Tibial nerve (tissue), 4 donors: ENCODE measurements around the gene NCAPD3. TPM values are rescaled to one million over a fixed set of nuclear protein-coding genes. Genes with fewer than 3 reads are reported as not detected.

Experiments
- DNase-seq, 2 donors: peaks; one replicate each; pipeline ENCODE4 v3.0.0-alpha.2; 2019; ENCODE audit warnings: low spot score in 2 of 2
- H3K27ac ChIP-seq, 4 donors: fragments of 200-600 bp; sonication (generic) in 3 of 4; one replicate each; pipeline ENCODE4 v1.5.1; 2017 to 2019; ENCODE audit warnings: mild to moderate bottlenecking in 1 of 4
- H3K27me3 ChIP-seq, 2 donors: fragments of 200-600 bp; sonication (generic) in 1 of 2; one replicate each; pipeline versions ENCODE4 v1.5.1 to v1.6.0; 2017 to 2019
- H3K36me3 ChIP-seq, 3 donors: fragments of 200-600 bp; sonication (generic); one replicate each; pipeline ENCODE4 v1.5.1; 2018 to 2019
- H3K4me1 ChIP-seq, 4 donors: fragments of 200-600 bp; sonication (generic) in 3 of 4; one replicate each; pipeline ENCODE4 v1.5.1; 2017 to 2019
- H3K4me3 ChIP-seq, 4 donors: fragments of 200-600 bp; sonication (generic) in 3 of 4; one replicate each; pipeline ENCODE4 v1.5.1; 2017 to 2019; ENCODE audit warnings: mild to moderate bottlenecking in 1 of 4, moderate library complexity in 1 of 4
- H3K9me3 ChIP-seq, 4 donors: fragments of 200-600 bp; sonication (generic) in 3 of 4; one replicate each; pipeline ENCODE4 v1.5.1; 2017 to 2019
- CTCF ChIP-seq, 5 experiments: fragments of 200-600 bp in 3 of 5; fragments of 450-650 bp in 2 of 5; sonication (generic) in 3 of 5; IDR thresholded peaks; one replicate each; pipeline ENCODE4 v1.5.1; 2016 to 2019; ENCODE audit warnings: antibody characterized with exemption in 5 of 5, mild to moderate bottlenecking in 3 of 5, moderate library complexity in 2 of 5
- EP300 ChIP-seq, 2 donors: sonication (generic); formaldehyde crosslinking; IDR thresholded peaks; one replicate each; pipeline ENCODE4 v1.6.1; 2017; ENCODE audit warnings: antibody characterized with exemption in 2 of 2, mild to moderate bottlenecking in 1 of 2
- POLR2A ChIP-seq, 2 donors: fragments of 450-650 bp; IDR thresholded peaks; one replicate each; pipeline ENCODE4 v1.6.1; 2017; ENCODE audit warnings: antibody characterized with exemption in 2 of 2, mild to moderate bottlenecking in 2 of 2, moderate library complexity in 2 of 2
- WGBS, 2 donors: methylation state at CpG; one replicate each; pipeline ENCODE4 v1.1.5; 2018; 5-methylcytosine and 5-hydroxymethylcytosine counted together
- total RNA-seq, 4 donors: library from RNA; depleted of rRNA; stranded (reverse); fragments of >200 nt; gene quantifications; one replicate each; pipeline ENCODE4 v1.1.0, GENCODE V29; 2016

Gene NCAPD3
- total RNA-seq, 4 donors from 2014 or later = 8.2 to 14.7 (median 10.3) TPM

GRCh38 chr11:134229126-134229790 is 5.5 kb upstream of the NCAPD3 start:
- no peak overlapping the region for H3K27ac ChIP-seq
- no peaks in the 10 kb centered on the region for H3K27me3 ChIP-seq
- H3K4me3 ChIP-seq = no peak overlapping the region
- no peak for TF ChIP-seq CTCF (IDR thresholded peaks at IDR 0.05)
- no peak for TF ChIP-seq EP300 (IDR thresholded peaks at IDR 0.05)
- no peak for TF ChIP-seq POLR2A (IDR thresholded peaks at IDR 0.05)
- H3K9me3 ChIP-seq = no peaks in the 10 kb centered on the region
- no peak for DNase-seq
- 58 to 66% methylated on average over 6 of the region's 6 CpGs for WGBS, 2 donors
- peaks cover 0 to 5% (median 0%) of the 10 kb centered on the region in 3 donors for H3K36me3 ChIP-seq
- peaks cover 0 to 51% (median 12%) of the 10 kb centered on the region in 4 donors for H3K4me1 ChIP-seq

GRCh38 chr11:134228625-134229024 is 4.9 kb upstream of the NCAPD3 start:
- H3K36me3 ChIP-seq = peaks cover 0 to 5% (median 0%) of the 10 kb centered on the region in 3 donors
- 75 to 84% methylated on average over 6 of the region's 6 CpGs for WGBS, 2 donors
- TF ChIP-seq POLR2A (IDR thresholded peaks at IDR 0.05) (no peak), EP300 (IDR thresholded peaks at IDR 0.05) (no peak), CTCF (IDR thresholded peaks at IDR 0.05) (no peak)
- H3K4me3 ChIP-seq = no peak overlapping the region
- peaks cover 0 to 51% (median 12%) of the 10 kb centered on the region in 4 donors for H3K4me1 ChIP-seq
- no peak overlapping the region for H3K27ac ChIP-seq
- H3K27me3 ChIP-seq = no peaks in the 10 kb centered on the region
- no peaks in the 10 kb centered on the region for H3K9me3 ChIP-seq
- no peak for DNase-seq

- H3K4me1 ChIP-seq = peaks cover 0 to 67% (median 18%) of the 10 kb centered on the region in 4 donors
- no peak for DNase-seq
- H3K27ac ChIP-seq = no peak overlapping the region
- TF ChIP-seq POLR2A (IDR thresholded peaks at IDR 0.05) = no peak
- TF ChIP-seq CTCF (IDR thresholded peaks at IDR 0.05) = no peak
- no peak for TF ChIP-seq EP300 (IDR thresholded peaks at IDR 0.05)
- H3K9me3 ChIP-seq = no peaks in the 10 kb centered on the region
- no peak overlapping the region for H3K4me3 ChIP-seq
- no peaks in the 10 kb centered on the region for H3K36me3 ChIP-seq
- no peaks in the 10 kb centered on the region for H3K27me3 ChIP-seq
- 80 to 86% methylated on average over 5 of the region's 5 CpGs for WGBS, 2 donors
These were observed 3.1 kb upstream of the NCAPD3 start for GRCh38 chr11:134226806-134227325.

- peaks cover 0 to 4% (median 0%) of the 10 kb centered on the region in 3 donors for H3K36me3 ChIP-seq
- H3K4me3 ChIP-seq = peak overlapping the region; percentile 56 to 86 (median 74)
- peak in 1 of 2 donors; percentile 22 for DNase-seq
- H3K27ac ChIP-seq = peak overlapping the region; percentile 89 to 97 (median 93)
- 0 to 1% methylated on average over 31 to 66 of the region's 93 CpGs for WGBS, 2 donors
- TF ChIP-seq POLR2A (IDR thresholded peaks at IDR 0.05) (no peak), EP300 (IDR thresholded peaks at IDR 0.05) (no peak), CTCF (IDR thresholded peaks at IDR 0.05) (no peak)
- peaks cover 0 to 54% (median 18%) of the 10 kb centered on the region in 4 donors for H3K4me1 ChIP-seq
- H3K27me3 ChIP-seq = no peaks in the 10 kb centered on the region
- H3K9me3 ChIP-seq = no peaks in the 10 kb centered on the region
These were observed 1.2 kb upstream of the NCAPD3 start for GRCh38 chr11:134224710-134225664.
